WERI-Rb-1 (cell line): Measurements from ENCODE around the gene RERE.
"Not testable (repeated sequence)": the region's sequence is repeated elsewhere in the genome, so short reads cannot be mapped to it uniquely, and the experiment has no call there.

ENCODE experiments used
- DNase-seq: peaks from one replicate; pipeline ENCODE4 v3.0.0-alpha.2; 2020
- H3K27ac ChIP-seq: fragments of 250-450 bp; sonication (Bioruptor Pico); 2 replicates; pipeline ENCODE4 v1.5.1; 2020; ENCODE audit warnings: mild to moderate bottlenecking, moderate library complexity
- H3K27me3 ChIP-seq: fragments of 250-450 bp; sonication (Bioruptor Pico); 2 replicates; pipeline ENCODE4 v1.5.1; 2021; ENCODE audit warnings: mild to moderate bottlenecking, low read depth, moderate library complexity; ENCODE audit not compliant: insufficient read depth, severe bottlenecking
- H3K36me3 ChIP-seq: fragments of 250-450 bp; sonication (Bioruptor Pico); 2 replicates; pipeline ENCODE4 v1.5.1; 2020; ENCODE audit warnings: mild to moderate bottlenecking, moderate library complexity
- H3K4me3 ChIP-seq: 2 replicates; pipeline ENCODE4 v1.5.1; 2011; ENCODE audit warnings: low read depth, mild to moderate bottlenecking, control low read depth, low read length
- H3K9me3 ChIP-seq: fragments of 250-450 bp; sonication (Bioruptor Pico); 2 replicates; pipeline ENCODE4 v1.5.1; 2021; ENCODE audit warnings: mild to moderate bottlenecking, moderate library complexity; ENCODE audit not compliant: severe bottlenecking
- TF ChIP-seq, protein P1 (sequence below): IDR thresholded peaks from 2 replicates; pipeline ENCODE4 v1.5.1; 2011; ENCODE audit warnings: low read depth, mild to moderate bottlenecking, control low read depth, inconsistent platforms, low read length

Gene RERE

DNA sequence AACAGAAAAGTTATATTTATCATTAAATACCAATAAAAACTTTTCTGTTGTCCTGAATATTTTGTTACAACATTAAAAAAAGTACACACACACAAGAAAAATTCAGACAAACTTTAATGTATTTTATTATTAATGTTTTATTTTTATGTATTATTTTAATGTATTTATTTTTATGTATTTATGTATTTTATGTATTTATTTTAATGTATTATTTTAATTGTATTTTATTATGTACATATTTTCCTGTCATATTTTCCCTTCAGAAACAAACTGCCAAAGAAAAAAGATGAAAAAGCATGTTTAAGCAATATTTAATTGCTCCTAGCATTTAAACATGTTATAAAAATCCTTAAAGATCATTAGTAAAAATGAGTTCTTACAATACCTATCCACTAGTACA lies 222.1 kb downstream of the RERE start:
- Histone ChIP-seq H3K27me3 (no peaks in the 10 kb centered on the region), H3K27ac (no peak overlapping the region), H3K36me3 (no peaks in the 10 kb centered on the region; the same call in 1 of the 2 replicates), H3K4me3 (no peak overlapping the region), H3K9me3 (no peaks in the 10 kb centered on the region)
- TF ChIP-seq, protein P1, sequence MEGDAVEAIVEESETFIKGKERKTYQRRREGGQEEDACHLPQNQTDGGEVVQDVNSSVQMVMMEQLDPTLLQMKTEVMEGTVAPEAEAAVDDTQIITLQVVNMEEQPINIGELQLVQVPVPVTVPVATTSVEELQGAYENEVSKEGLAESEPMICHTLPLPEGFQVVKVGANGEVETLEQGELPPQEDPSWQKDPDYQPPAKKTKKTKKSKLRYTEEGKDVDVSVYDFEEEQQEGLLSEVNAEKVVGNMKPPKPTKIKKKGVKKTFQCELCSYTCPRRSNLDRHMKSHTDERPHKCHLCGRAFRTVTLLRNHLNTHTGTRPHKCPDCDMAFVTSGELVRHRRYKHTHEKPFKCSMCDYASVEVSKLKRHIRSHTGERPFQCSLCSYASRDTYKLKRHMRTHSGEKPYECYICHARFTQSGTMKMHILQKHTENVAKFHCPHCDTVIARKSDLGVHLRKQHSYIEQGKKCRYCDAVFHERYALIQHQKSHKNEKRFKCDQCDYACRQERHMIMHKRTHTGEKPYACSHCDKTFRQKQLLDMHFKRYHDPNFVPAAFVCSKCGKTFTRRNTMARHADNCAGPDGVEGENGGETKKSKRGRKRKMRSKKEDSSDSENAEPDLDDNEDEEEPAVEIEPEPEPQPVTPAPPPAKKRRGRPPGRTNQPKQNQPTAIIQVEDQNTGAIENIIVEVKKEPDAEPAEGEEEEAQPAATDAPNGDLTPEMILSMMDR, result no peak
- DNase-seq, result no peak

DNA sequence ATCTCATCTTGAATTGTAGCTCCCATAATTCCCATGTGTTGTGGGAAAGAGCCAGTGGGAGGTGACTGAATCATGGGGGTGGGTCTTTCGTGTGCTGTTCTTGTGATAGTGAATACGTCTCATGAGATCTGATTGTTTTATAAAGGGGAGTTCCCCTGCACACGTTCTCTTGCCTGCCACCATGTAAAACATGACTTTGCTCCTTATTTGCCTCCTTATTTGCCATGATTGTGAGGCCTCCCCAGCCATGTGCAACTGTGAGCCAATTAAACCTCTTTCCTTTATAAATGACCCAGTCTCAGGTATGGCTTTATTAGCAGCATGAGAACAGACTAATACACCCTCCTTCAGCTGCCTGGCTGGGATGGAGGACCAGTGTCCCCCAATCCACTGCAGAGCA lies 224.1 kb downstream of the RERE start:
- H3K27ac ChIP-seq, DNase-seq, H3K36me3 ChIP-seq, H3K9me3 ChIP-seq, H3K4me3 ChIP-seq, H3K27me3 ChIP-seq: not testable (repeated sequence)

DNA sequence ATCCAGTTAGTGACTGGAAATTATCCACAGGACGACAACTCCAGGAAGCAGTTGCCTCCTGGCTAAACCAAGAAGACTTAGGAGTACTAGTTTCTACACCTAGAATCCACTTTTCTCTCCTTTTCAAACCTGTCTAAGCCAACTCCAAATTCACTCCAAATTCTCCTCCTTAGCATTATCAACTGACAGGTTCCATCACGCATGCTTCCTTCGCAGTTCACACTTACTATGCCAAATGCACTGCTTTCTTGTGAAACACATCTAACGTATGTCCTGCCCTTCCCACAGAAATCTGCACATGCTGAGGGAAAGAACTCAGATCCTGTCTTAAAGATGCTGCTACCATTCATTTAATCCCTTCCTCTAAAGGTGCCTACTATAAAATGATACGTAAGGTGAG lies 225.9 kb downstream of the RERE start:
- H3K27me3 ChIP-seq, result no peaks in the 10 kb centered on the region
- no peak overlapping the region for H3K4me3 ChIP-seq
- no peaks in the 10 kb centered on the region; the same call in 1 of the 2 replicates for H3K36me3 ChIP-seq
- TF ChIP-seq, protein P1, result no peak
- H3K9me3 ChIP-seq, result no peaks in the 10 kb centered on the region
- H3K27ac ChIP-seq, result no peak overlapping the region
- no peak for DNase-seq

DNA sequence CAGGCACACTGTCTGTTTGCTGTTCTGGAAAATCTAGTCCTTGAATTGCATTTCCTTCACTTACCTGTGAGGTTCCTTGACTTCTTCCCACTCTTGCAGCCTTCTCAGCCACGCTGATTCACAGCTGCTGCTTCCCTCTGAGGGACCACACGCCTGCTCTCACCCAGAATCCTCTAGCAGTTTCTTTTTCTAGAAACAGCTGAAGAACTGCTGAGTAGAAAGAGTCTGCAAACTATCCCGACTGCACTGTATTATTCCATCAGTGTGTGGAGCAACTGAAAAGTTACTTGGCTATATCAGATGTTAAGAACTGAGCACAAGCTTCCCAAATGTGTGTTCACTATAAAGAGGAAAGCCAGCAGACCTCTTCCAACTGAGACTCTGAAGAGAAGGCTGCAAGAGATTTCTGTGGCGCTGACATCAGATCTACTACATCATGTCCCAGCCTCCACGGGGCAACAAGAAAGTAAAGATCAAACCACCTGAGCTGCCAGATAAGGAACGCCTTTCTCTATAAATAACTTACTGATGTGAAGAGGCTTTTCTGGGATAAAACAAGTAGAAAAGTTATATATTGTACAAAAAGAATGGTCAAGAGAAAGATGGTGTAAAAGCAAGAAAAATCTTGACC lies 226.6 kb downstream of the RERE start:
- Histone ChIP-seq H3K9me3 (no peaks in the 10 kb centered on the region), H3K27me3 (no peaks in the 10 kb centered on the region), H3K27ac (no peak overlapping the region), H3K4me3 (no peak overlapping the region), H3K36me3 (no peaks in the 10 kb centered on the region; the same call in 1 of the 2 replicates)
- TF ChIP-seq, protein P1, result no peak
- no peak for DNase-seq

DNA sequence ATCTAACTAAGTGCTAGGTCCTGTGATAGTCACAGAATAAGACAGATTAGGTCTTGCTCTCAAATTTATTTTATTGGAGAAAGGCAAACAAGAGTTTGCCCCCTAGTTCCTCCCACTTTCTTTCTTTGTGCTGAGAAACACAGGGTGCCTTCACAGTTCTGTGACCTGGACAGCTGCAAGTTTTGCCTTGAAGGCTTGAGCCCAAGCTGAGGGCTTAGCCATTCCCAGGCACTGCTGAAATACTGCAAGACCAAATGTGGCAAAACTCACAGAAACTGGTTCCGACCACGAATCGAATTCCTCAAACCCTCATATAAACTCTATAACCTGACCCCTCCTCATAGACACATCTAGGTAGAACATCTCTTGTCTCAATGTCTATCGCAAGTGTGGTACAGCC lies 227.9 kb downstream of the RERE start:
- TF ChIP-seq, protein P1, result no peak
- no peaks in the 10 kb centered on the region for H3K9me3 ChIP-seq
- no peak overlapping the region for H3K4me3 ChIP-seq
- no peak overlapping the region for H3K27ac ChIP-seq
- DNase-seq, result no peak
- peaks cover under 1% of the 10 kb centered on the region for H3K36me3 ChIP-seq
- no peaks in the 10 kb centered on the region for H3K27me3 ChIP-seq

DNA sequence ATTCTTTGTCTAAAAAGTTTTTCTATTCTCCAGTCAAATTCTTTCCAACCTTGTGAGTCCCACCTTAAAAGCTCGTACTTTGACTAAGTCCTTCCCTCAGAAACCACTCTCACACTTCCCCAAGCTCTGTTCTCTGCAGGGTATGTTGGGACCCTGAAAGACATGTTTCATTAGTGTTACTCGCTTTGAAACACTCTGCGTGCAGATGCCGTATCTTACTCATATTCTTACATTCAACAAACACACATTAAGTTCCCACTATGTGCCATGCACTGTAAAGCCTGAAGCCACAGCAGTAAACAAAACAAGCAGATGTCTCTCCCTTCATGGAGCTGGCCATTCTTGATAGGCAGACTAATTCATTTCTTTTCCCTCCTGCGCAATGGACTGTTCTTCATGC lies 229.7 kb downstream of the RERE start:
- Histone ChIP-seq H3K27ac (peak overlapping the region; percentile 31; the same call in 1 of the 2 replicates), H3K4me3 (no peak overlapping the region), H3K9me3 (no peaks in the 10 kb centered on the region), H3K27me3 (no peaks in the 10 kb centered on the region), H3K36me3 (peaks cover 6% of the 10 kb centered on the region)
- DNase-seq, result no peak
- TF ChIP-seq, protein P1, result no peak
